NCI-H2227 (cell line): ENCODE data around the gene AGMO.
"Not testable (repeated sequence)": the region's sequence is repeated elsewhere in the genome, so short reads cannot be mapped to it uniquely, and the experiment has no call there.

Source experiments
- DNase-seq: peaks from one replicate; lab custom pipeline; 2025; ENCODE audit not compliant: unreplicated experiment; lab: John Stamatoyannopoulos, UW

AGMO gene

GRCh38 chr7:15560968-15561367 lies 847 bp downstream of the AGMO start:
- no peak for DNase-seq

DNA sequence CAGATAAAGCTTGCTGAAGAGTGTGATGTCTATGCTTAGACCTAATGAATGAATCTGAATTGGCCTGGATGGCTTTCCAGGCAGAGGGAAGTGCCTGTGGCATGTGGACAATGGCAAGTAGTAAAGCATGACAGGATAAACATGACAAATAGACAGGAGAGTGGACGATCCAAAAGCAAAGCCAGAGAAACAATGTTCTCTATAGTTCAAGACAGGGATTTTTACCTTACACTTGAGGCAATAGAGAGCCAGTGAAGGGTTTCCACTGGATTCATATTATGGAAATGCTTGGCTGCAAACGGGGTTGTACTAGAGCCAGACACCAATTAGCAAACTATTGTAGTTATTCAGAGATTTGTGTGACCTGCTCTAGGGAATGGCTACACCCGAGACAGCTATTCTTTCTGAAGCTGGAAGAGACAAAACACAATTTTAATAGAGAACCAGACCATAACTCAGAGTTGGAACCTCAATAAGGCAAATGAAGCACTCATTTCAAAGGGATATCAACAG lies 2.3 kb downstream of the AGMO start:
- DNase-seq = no peak

DNA sequence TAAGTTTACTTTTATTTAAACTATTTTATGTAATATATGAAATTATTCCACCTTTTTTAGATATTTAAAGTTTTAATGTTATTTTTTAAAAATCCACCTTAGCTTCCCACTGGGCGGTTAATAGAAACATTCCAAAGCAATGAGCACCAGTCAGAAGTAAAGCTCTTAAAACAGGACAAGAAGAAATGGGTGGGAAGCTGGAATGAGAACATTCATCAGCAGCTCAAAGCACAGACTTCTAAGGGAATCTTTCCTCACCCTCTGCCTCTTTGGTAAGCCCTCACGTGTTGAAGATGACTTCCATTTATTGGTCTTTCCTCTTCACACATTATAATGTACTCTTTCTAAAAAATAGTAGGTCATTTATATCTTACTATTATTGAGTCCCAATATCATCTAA lies 3.1 kb downstream of the AGMO start:
- DNase-seq = no peak

DNA sequence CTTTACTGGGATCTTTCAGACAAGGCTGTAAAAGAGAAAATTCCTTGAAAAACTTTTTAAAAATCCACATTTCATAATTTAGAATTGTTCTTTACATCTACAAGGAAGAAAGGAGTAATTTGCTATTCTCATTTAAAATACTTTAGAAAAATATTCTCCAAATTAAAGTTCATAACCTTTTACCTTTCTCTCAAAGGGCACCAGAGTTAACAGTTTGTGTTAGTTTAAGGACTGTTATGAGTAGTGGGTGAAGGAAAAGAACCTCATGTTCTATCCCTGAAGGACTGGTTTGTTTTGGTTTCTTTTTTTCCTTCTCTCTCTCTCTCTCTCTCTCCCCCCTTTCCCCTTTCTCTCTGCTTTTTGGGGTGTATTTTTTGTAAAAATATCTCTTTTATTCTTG lies 4.1 kb downstream of the AGMO start:
- DNase-seq = no peak

- no peak for DNase-seq
Observed at GRCh38 chr7:15557186-15557585, 4.6 kb downstream of the AGMO start.

DNA sequence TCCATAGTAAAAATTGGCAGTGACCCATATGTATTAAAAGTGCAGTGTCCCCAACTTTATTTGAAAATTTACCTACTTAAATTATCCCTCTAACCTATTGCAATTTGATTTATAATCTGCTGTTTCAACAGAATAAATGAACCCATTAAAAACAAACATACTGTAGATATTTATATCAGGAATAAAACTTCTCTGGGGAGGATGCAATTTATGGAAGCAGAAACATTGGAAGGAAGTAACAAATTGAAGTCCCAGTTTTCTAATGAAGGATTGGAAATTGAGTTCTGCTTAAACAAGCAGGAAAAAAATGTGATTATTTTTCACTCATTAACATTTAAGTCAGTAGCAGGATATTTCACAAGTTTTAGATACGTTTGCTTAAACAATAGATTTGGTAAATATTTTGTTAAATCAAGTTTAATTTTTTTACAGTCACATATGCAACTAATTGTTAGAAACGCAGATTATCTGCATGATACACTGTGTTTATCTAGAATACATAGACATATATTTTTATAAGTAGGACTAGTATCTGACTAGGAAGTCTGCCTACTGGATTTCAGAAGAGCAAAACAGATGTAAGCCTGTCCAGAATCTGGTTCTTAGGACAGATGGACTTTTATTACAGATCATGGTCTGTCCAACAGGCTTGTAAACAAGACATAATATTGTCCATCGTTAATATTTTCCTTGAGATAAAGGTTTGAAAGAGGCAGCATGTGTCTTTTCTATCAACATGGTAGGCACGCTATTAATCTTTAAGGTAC lies 5.3 kb downstream of the AGMO start:
- DNase-seq = no peak

- DNase-seq = no peak
Observed at GRCh38 chr7:15555381-15555859, 6.4 kb downstream of the AGMO start.

DNA sequence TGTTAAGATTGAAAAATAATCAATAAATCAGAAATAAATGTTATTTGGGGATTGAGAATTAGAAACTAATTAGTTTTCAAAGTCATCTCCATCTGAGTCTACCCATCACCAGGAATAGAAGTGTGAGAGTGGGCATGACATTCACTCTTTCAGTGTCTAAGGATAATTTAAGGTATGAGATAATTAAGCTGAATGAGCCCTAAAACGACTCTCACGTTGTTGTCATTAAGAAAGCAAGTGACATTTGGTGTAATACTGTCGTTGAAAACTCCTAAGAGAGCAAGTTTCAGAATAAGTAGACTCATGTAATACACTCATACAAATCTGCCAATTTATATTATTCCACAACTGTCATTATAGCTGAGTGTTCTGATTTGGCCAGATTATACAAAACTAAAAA lies 7.1 kb downstream of the AGMO start:
- DNase-seq = no peak

- DNase-seq = no peak
Observed at GRCh38 chr7:15554081-15554480, 7.7 kb downstream of the AGMO start.

DNA sequence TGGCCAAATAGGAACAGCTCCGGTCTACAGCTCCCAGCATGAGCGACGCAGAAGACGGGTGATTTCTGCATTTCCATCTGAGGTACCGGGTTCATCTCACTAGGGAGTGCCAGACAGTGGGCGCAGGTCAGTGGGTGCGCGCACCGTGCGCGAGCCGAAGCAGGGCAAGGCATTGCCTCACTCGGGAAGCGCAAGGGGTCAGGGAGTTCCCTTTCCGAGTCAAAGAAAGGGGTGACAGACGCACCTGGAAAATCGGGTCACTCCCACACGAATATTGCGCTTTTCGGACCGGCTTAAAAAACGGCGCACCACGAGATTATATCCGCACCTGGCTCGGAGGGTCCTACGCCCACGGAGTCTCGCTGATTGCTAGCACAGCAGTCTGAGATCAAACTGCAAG lies 14.5 kb downstream of the AGMO start:
- DNase-seq = not testable (repeated sequence)

DNA sequence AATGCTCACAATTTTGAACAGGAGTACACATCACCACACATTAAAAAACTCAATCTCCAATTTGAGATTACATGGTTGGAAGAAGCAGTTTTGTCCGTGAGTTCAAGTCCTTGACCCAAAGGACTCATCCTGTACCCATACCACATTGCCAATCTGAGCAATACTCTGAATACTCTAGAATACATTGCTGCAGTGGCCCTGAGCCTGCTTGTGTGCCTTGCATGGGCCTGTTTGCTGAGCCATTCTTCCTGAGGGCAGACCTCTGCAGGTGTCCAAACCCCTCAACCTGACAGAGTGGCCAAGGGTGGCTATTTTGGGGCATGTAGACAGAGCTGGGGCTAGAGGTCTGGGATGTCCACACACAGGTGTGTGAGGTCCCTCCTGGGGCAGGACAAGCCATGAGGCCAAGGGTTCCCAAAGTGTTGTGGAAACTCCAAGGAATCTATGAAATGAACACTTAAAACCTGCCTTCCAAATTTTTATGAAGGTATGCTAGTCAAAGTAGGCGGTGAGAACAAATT lies 15.5 kb downstream of the AGMO start:
- no peak for DNase-seq

DNA sequence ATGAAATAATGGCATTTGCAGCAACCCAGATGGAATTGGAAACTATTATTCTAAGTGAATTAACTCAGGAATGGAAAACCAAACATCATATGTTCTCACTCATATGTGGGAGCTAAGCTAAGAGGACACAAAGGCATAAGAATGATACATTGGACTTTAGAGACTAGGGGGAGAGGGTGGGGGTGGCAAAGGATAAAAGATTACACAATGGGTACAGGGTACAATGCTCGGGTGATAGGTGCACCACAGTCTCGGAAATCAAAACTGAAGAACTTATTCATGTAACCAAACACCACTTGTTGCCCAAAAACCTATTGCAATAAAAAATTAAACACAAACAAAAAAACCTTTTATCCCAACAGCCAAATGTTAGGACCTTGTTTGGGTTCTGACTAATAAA lies 17.8 kb downstream of the AGMO start:
- no peak for DNase-seq

GRCh38 chr7:15543256-15543655 lies 18.6 kb downstream of the AGMO start:
- no peak for DNase-seq

DNA sequence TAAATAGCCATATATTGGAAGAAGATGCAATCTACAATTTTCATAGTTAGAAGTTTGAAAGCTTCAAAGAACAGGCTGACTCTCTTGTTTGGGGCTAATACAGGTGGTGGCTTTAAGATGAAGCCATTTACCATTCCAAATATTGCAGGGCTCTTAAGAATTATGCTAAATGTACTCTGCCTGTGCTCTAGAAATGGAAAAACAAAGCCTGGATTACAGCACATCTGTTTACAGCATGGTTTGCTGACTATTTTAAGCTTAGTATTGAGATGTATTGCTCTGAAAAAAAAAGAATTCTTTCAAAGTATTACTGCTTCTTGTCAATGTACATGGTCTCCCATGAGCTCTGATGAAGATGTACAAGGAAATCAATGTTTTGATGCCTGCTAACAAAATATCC lies 34.2 kb downstream of the AGMO start:
- no peak for DNase-seq

GRCh38 chr7:15525652-15526263 lies 36.1 kb downstream of the AGMO start:
- no peak for DNase-seq

- DNase-seq = no peak
Observed at GRCh38 chr7:15524077-15524476, 37.7 kb downstream of the AGMO start.

DNA sequence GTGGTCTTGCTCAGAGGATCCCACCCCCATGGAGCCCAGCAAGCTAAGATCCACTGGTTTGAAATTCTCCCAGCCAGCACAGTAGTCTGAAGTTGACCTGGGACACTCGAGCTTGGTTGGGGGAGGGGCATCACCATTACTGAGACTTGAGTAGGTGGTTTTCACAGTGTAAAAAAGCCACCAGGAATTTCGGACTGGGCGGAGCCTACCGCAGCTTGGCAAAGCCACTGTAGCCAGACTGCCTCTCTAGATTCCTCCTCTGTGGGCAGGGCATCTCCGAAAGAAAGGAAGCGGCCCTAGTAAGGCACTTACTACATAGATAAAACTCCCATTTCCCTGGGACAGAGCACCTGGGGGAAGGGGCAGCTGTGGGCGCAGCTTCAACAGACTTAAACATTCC lies 44.0 kb downstream of the AGMO start:
- not testable (repeated sequence) for DNase-seq

DNA sequence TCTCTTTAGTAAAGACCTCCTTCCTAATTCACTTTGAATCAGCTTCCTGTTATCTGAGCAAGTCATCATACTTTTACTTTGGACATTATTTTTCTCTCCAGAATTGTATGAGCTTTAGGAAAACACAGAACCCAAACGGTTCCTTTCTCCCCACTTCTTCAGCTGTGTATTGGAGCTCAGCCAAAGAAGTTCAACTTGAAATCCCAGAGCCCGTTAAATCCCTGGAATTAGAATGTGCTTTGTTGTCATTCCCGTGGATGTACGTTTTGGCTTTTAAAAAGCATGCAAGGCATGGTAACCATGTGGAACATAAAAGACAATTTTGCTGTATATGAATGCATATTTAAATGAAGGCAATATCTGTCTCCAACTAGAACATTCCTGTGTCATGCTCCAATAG lies 46.6 kb downstream of the AGMO start:
- no peak for DNase-seq

DNA sequence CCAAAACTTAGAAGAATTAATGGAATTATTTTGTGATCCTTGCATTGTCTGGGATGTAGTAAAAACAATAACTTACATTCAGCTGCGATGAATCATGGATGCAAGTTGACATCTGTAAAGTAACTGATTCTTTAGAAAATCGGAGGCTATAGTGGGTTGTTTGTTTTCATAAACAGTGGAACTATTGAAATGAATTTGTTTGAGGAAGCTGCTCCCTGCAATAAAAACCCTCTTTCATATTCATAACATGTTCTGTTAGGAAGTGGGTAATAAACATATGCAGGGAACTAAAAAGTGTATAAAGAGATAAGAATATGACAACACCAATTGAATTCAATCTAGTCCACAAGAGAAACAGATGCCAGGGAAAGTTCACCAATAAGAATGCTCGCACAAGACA lies 53.6 kb downstream of the AGMO start:
- DNase-seq = no peak

DNA sequence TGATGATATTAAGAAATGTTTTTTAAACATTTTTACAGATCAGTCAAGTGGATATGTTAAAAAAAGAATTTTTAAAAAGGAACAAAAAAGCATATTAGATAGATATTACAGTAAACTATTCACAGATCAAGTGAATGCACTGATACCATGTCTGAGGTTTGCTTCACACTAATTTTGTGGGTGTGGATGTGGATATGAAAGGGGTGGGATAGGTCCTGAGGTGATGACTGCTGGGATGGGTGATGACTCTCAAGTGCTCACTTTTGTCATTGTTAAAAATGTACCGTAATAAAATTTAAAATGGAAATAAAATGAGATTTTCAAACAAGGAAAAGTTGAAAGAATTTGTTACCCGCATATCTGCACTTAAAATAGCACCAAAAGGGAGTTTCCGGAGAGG lies 54.1 kb downstream of the AGMO start:
- no peak for DNase-seq

DNA sequence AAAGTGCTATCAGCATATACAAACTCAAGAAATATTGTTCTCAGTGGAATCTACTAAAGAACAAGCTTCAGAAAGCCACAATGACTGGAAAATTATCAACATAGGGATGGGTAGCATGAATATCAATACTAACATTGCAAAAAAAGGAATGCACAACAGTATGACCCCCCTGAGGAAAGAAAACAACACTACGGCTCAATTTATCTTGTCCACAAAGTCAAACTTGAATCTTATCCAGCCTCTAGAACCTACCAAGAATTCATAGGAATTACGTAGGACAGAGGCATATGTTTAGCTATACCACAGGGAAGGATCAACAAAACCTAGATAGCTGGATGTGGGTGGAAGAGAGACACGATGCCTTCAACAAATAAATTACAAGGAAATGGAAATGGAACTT lies 54.6 kb downstream of the AGMO start:
- no peak for DNase-seq

GRCh38 chr7:15505761-15506160 lies 56.1 kb downstream of the AGMO start:
- DNase-seq = no peak
